Right lobe of liver (tissue), 6 donors: ENCODE results near the gene PPP1R7. TPM values are rescaled to one million over a fixed set of nuclear protein-coding genes. Genes with fewer than 3 reads are reported as not detected.

ENCODE experiments used
- ATAC-seq, 4 donors: fragments of 200-7000 bp; cut with Tn5 transposase; one replicate each; pipeline ENCODE4 v1.9.1; 2020; ENCODE audit warnings: mild to moderate bottlenecking in 4 of 4, moderate library complexity in 4 of 4
- DNase-seq, 3 donors: peaks; one replicate each; pipeline ENCODE4 v3.0.0-alpha.2; 2020
- H3K27ac ChIP-seq, 3 donors: fragments of 200-600 bp; one replicate each; pipeline ENCODE4 v1.8.0; 2022
- H3K27me3 ChIP-seq, 2 donors: fragments of 200-600 bp; one replicate each; pipeline ENCODE4 v1.8.0; 2022
- H3K36me3 ChIP-seq, 4 donors: fragments of 200-600 bp; sonication (generic) in 1 of 4; one replicate each; pipeline versions ENCODE4 v1.5.1 to v1.8.0; 2017 to 2022; ENCODE audit warnings: control low read depth in 1 of 4
- H3K4me1 ChIP-seq, 4 donors: fragments of 200-600 bp; sonication (generic) in 1 of 4; one replicate each; pipeline versions ENCODE4 v1.5.1 to v1.8.0; 2017 to 2022; ENCODE audit warnings: control low read depth in 1 of 4
- H3K4me3 ChIP-seq, 3 donors: fragments of 200-600 bp; one replicate each; pipeline ENCODE4 v1.8.0; 2022
- H3K9me3 ChIP-seq, 4 donors: fragments of 200-600 bp; sonication (generic) in 1 of 4; one replicate each; pipeline versions ENCODE4 v1.5.1 to v1.8.0; 2017 to 2022; ENCODE audit warnings: control low read depth in 1 of 4
- CTCF ChIP-seq, 4 donors: fragments of 200-600 bp in 3 of 4; fragments of 450-650 bp in 1 of 4; IDR thresholded peaks; one replicate each; pipeline versions ENCODE4 v1.5.1 to v1.8.0; 2016 to 2022; ENCODE audit warnings: antibody characterized with exemption in 4 of 4, mild to moderate bottlenecking in 2 of 4
- POLR2A ChIP-seq: fragments of 450-650 bp; IDR thresholded peaks from one replicate; pipeline ENCODE4 v1.6.1; 2017; ENCODE audit warnings: antibody characterized with exemption, mild to moderate bottlenecking
- WGBS: methylation state at CpG from one replicate; pipeline ENCODE4 v1.1.6; 2018; ENCODE audit warnings: low coverage, low lambda C conversion rate; ENCODE audit not compliant: insufficient coverage; ENCODE audit errors: missing lambda C conversion rate; 5-methylcytosine and 5-hydroxymethylcytosine counted together
- intact Hi-C, 2 donors: fragments of 100-400 bp; cut with DNase I; formaldehyde crosslinking; loops; one replicate each; pipeline versions ENCODE4 v1.11.2 to v1.14.1; 2022
- total RNA-seq, 6 experiments: library from RNA; depleted of rRNA in 2 of 6; stranded (reverse); fragments of >200 nt in 2 of 6; fragmentation: NEBNext Ultra II Directional in 3 of 6; extraction: Animal tissue kit (Norgen Biotek cat#: 25700) in 3 of 6; gene quantifications; one replicate each; pipeline versions ENCODE4 v1.1.0 to v1.2.4, GENCODE V29; 2016 to 2023
- donor health status: DM: no; HTN: yes; CAD: no.
- donor health status: DM: no; HTN: no; CAD: no.
- donor health status: DM: no; HTN: no; CAD: no.
- donor health status: DM: no; HTN: yes; CAD: no.
- donor health status: DM: no; HTN: yes; CAD: no.

The PPP1R7 gene
- total RNA-seq, 6 experiments from 2014 or later = 27.8 to 35.7 (median 29.5) TPM

- Histone ChIP-seq H3K4me3 (no peak overlapping the region), H3K27me3 (no peaks in the 10 kb centered on the region), H3K27ac (no peak overlapping the region), H3K36me3 (peaks cover 0 to 8% (median 0%) of the 10 kb centered on the region in 4 donors), H3K4me1 (no peaks in the 10 kb centered on the region), H3K9me3 (no peaks in the 10 kb centered on the region)
- intact Hi-C loops = no loop called here
- TF ChIP-seq POLR2A = no peak
- no peak for TF ChIP-seq CTCF (IDR thresholded peaks at IDR 0.05)
- 60% methylated on average over 13 of the region's 14 CpGs for whole genome bisulfite sequencing
- no peak for ATAC-seq
- DNase-seq = no peak
Observed at GRCh38 chr2:241187101-241187917, 37.0 kb downstream of the PPP1R7 start.

- Histone ChIP-seq H3K27ac (no peak overlapping the region), H3K9me3 (no peaks in the 10 kb centered on the region), H3K4me3 (no peak overlapping the region), H3K4me1 (no peaks in the 10 kb centered on the region), H3K36me3 (peaks cover 0 to 3% (median 0%) of the 10 kb centered on the region in 4 donors), H3K27me3 (no peaks in the 10 kb centered on the region)
- DNase-seq (no peak), ATAC-seq (no peak)
- intact Hi-C loops = no loop called here
- no peak for TF ChIP-seq CTCF (IDR thresholded peaks at IDR 0.05)
- TF ChIP-seq POLR2A = no peak
- 0% methylated on average over 1 of the region's 4 CpGs for WGBS
Observed at GRCh38 chr2:241187918-241188234, 37.6 kb downstream of the PPP1R7 start.

GRCh38 chr2:241188361-241189092 is 38.3 kb downstream of the PPP1R7 start, which contains the start of gene ANO7:
Gene ANO7, plus strand, starts transcription at chr2:241188677. Its CDS starts 1,387 bp downstream, at chr2:241190064.
- Histone ChIP-seq H3K27me3 (no peaks in the 10 kb centered on the region), H3K36me3 (no peaks in the 10 kb centered on the region), H3K4me1 (no peaks in the 10 kb centered on the region), H3K9me3 (no peaks in the 10 kb centered on the region), H3K4me3 (no peak within 1 kb of the TSS), H3K27ac (no peak within 1 kb of the TSS)
- DNase-seq (no peak), ATAC-seq (peak in 2 of 4 donors; percentile 6 to 25)
- WGBS = 40% methylated on average over 1 of the region's 21 CpGs
- intact Hi-C loops = no loop called here
- TF ChIP-seq POLR2A (no peak), CTCF (IDR thresholded peaks at IDR 0.05) (no peak)

GRCh38 chr2:241189093-241189855 is 39.0 kb downstream of the PPP1R7 start:
- ATAC-seq (no peak), DNase-seq (no peak)
- Histone ChIP-seq H3K27ac (no peak overlapping the region), H3K36me3 (no peaks in the 10 kb centered on the region), H3K4me1 (no peaks in the 10 kb centered on the region), H3K4me3 (no peak overlapping the region), H3K9me3 (no peaks in the 10 kb centered on the region), H3K27me3 (no peaks in the 10 kb centered on the region)
- 81% methylated on average over 6 of the region's 32 CpGs for WGBS
- TF ChIP-seq CTCF (IDR thresholded peaks at IDR 0.05) (no peak), POLR2A (no peak)
- intact Hi-C loops = no loop called here
